Mesothelial cell of epicardium (in vitro differentiated cells): ENCODE results near the gene MANEAL. TPM values are rescaled to one million over a fixed set of nuclear protein-coding genes. Genes with fewer than 3 reads are reported as not detected.
A peak's percentile ranks its signal among the peaks of the same experiment; 100 is the strongest.

Experiments used
- DNase-seq, 2 experiments: peaks; one replicate each; pipeline ENCODE4 v3.0.0; 2021; ENCODE audit warnings: low spot score in 2 of 2; ENCODE audit not compliant: unreplicated experiment in 2 of 2
- H3K27ac Mint-ChIP-seq: 2 replicates; pipeline ENCODE4 v1.8.0; 2021; ENCODE audit warnings: mixed read lengths
- H3K27me3 Mint-ChIP-seq: 2 replicates; pipeline ENCODE4 v1.8.0; 2021; ENCODE audit warnings: low read depth, mixed read lengths
- H3K36me3 Mint-ChIP-seq: 2 replicates; pipeline ENCODE4 v1.8.0; 2021; ENCODE audit warnings: mixed read lengths
- H3K4me1 Mint-ChIP-seq: 2 replicates; pipeline ENCODE4 v1.8.0; 2021; ENCODE audit warnings: mixed read lengths
- H3K4me3 Mint-ChIP-seq: 2 replicates; pipeline ENCODE4 v1.8.0; 2021; ENCODE audit warnings: mild to moderate bottlenecking, moderate library complexity, mixed read lengths
- H3K9me3 Mint-ChIP-seq: 2 replicates; pipeline ENCODE4 v1.8.0; 2021; ENCODE audit warnings: mixed read lengths
- total RNA-seq: library from RNA; stranded (reverse); gene quantifications from 3 replicates; pipeline ENCODE4 v1.2.1, GENCODE V29; 2021
- TF ChIP-seq, protein P1 (sequence below): fragments of 200-600 bp; sonication (generic); IDR thresholded peaks from one replicate; pipeline ENCODE4 v1.5.0; 2021; ENCODE audit warnings: antibody characterized with exemption; ENCODE audit not compliant: unreplicated experiment

Gene MANEAL
- total RNA-seq, 1 donor from 2014 or later = 1.8 TPM

GRCh38 chr1:37794372-37795339 is 1.0 kb downstream of the MANEAL start:
- Mint-ChIP-seq H3K4me1 (peaks cover 2% of the 10 kb centered on the region), H3K27ac (no peak overlapping the region), H3K36me3 (no peaks in the 10 kb centered on the region), H3K27me3 (peaks cover 61% of the 10 kb centered on the region), H3K9me3 (no peaks in the 10 kb centered on the region), H3K4me3 (peak overlapping the region; percentile 55)
- TF ChIP-seq, protein P1, sequence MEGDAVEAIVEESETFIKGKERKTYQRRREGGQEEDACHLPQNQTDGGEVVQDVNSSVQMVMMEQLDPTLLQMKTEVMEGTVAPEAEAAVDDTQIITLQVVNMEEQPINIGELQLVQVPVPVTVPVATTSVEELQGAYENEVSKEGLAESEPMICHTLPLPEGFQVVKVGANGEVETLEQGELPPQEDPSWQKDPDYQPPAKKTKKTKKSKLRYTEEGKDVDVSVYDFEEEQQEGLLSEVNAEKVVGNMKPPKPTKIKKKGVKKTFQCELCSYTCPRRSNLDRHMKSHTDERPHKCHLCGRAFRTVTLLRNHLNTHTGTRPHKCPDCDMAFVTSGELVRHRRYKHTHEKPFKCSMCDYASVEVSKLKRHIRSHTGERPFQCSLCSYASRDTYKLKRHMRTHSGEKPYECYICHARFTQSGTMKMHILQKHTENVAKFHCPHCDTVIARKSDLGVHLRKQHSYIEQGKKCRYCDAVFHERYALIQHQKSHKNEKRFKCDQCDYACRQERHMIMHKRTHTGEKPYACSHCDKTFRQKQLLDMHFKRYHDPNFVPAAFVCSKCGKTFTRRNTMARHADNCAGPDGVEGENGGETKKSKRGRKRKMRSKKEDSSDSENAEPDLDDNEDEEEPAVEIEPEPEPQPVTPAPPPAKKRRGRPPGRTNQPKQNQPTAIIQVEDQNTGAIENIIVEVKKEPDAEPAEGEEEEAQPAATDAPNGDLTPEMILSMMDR = no peak
- DNase-seq = no peak

GRCh38 chr1:37795340-37796125 is 1.9 kb downstream of the MANEAL start:
- Mint-ChIP-seq H3K9me3 (no peaks in the 10 kb centered on the region), H3K4me1 (peaks cover 2% of the 10 kb centered on the region), H3K27me3 (peaks cover 53% of the 10 kb centered on the region), H3K27ac (no peak overlapping the region), H3K4me3 (peak overlapping the region; percentile 55), H3K36me3 (no peaks in the 10 kb centered on the region)
- peak; percentile 58 to 84 for DNase-seq
- TF ChIP-seq, protein P1 = no peak

DNA sequence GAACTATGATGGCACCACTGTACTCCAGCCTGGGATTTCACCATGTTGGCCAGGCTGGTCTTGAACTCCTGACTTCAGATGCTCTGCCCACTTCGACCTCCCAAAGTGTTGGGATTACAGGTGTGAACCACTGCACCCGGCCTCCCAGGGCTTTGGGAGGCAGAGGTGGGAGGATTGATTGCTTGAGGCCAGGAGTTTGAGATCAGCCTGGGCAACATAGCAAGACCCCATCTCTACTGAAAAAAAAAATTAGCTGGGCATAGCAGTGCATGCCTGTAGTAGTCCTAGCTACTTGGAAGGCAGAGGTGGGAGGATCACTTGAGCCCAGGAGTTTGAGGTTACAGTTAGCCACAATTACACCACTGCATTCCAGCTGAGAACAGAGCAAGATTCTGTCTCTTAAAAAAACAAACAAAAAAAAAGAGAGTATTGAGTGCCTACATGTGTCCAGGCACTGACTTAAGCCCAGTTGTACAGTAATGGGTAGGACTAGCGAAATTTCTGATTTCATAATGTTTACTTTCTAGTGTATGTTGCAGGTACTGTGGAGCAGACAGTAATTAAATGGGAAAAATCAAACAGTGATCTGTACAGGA is 4.2 kb downstream of the MANEAL start:
- Mint-ChIP-seq H3K9me3 (no peaks in the 10 kb centered on the region), H3K27me3 (peaks cover 29% of the 10 kb centered on the region), H3K36me3 (peaks cover 11% of the 10 kb centered on the region), H3K4me3 (no peak overlapping the region), H3K4me1 (peaks cover 2% of the 10 kb centered on the region), H3K27ac (no peak overlapping the region)
- no peak for DNase-seq
- TF ChIP-seq, protein P1 = no peak

GRCh38 chr1:37802439-37802838 is 8.8 kb downstream of the MANEAL start:
- Mint-ChIP-seq H3K36me3 (peaks cover 27% of the 10 kb centered on the region), H3K27ac (no peak overlapping the region), H3K4me1 (peaks cover 8% of the 10 kb centered on the region), H3K4me3 (no peak overlapping the region), H3K9me3 (no peaks in the 10 kb centered on the region), H3K27me3 (no peaks in the 10 kb centered on the region)
- TF ChIP-seq, protein P1 = no peak
- DNase-seq = no peak

DNA sequence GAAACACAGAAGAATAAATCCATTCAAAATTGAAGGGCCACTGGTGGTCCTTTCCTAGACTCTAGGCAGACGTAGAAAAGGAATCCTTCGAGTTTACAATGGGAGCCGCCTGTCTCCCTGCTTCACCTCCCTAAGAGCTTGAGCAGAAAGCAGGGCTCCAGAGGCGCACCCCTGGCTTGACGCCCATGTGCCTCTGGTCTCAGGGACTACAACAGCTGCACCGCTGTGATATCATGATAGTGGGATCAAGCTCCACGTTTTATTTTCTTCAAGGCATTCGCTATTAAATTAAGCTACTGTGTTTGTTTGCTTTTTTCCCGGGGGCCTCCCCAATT is 13.5 kb downstream of the MANEAL start:
- TF ChIP-seq, protein P1 = no peak
- Mint-ChIP-seq H3K27me3 (no peaks in the 10 kb centered on the region), H3K27ac (peak overlapping the region; percentile 89), H3K36me3 (peaks cover 23% of the 10 kb centered on the region), H3K4me1 (peaks cover 13% of the 10 kb centered on the region), H3K4me3 (peak overlapping the region; percentile 77), H3K9me3 (no peaks in the 10 kb centered on the region)
- no peak for DNase-seq
